Measurements from ENCODE around the gene GALNT2.

GALNT2 gene

GRCh38 chr1:230231774-230232145 lies 164.7 kb downstream of the GALNT2 start:
- no peak for DNase-seq (ENCODE audit: low read depth in 2 of 2)

- no peak for DNase-seq (ENCODE audit: low read depth in 2 of 2)
Measured at GRCh38 chr1:230232371-230232771, 165.3 kb downstream of the GALNT2 start.

- no peak for DNase-seq (ENCODE audit: low read depth in 2 of 2)
Measured at GRCh38 chr1:230233786-230234185, 166.7 kb downstream of the GALNT2 start.

GRCh38 chr1:230235876-230236275 lies 168.8 kb downstream of the GALNT2 start:
- DNase-seq (ENCODE audit: low read depth in 2 of 2) = no peak

GRCh38 chr1:230236301-230237008 lies 169.4 kb downstream of the GALNT2 start:
- DNase-seq (ENCODE audit: low read depth in 2 of 2) = no peak

- no peak for DNase-seq (ENCODE audit: low read depth in 2 of 2)
Measured at GRCh38 chr1:230237009-230237370, 170.0 kb downstream of the GALNT2 start.

GRCh38 chr1:230237805-230238204 lies 170.8 kb downstream of the GALNT2 start:
- DNase-seq (ENCODE audit: low read depth in 2 of 2) = no peak

GRCh38 chr1:230240446-230241086 lies 173.5 kb downstream of the GALNT2 start:
- DNase-seq (ENCODE audit: low read depth in 2 of 2) = no peak

- no peak for DNase-seq (ENCODE audit: low read depth in 2 of 2)
Measured at GRCh38 chr1:230242326-230242725, 175.3 kb downstream of the GALNT2 start.

GRCh38 chr1:230243146-230243545 lies 176.1 kb downstream of the GALNT2 start:
- no peak for DNase-seq (ENCODE audit: low read depth in 2 of 2)

- no peak for DNase-seq (ENCODE audit: low read depth in 2 of 2)
Measured at GRCh38 chr1:230243583-230244353, 176.7 kb downstream of the GALNT2 start.

- DNase-seq (ENCODE audit: low read depth in 2 of 2) = no peak
Measured at GRCh38 chr1:230246551-230246950, 179.5 kb downstream of the GALNT2 start.

GRCh38 chr1:230248016-230248888 lies 181.2 kb downstream of the GALNT2 start:
- DNase-seq (ENCODE audit: low read depth in 2 of 2) = no peak

GRCh38 chr1:230248889-230249270 lies 181.8 kb downstream of the GALNT2 start:
- no peak for DNase-seq (ENCODE audit: low read depth in 2 of 2)

- no peak for DNase-seq (ENCODE audit: low read depth in 2 of 2)
Measured at GRCh38 chr1:230249695-230250480, 182.8 kb downstream of the GALNT2 start.

GRCh38 chr1:230250666-230251065 lies 183.6 kb downstream of the GALNT2 start:
- no peak for DNase-seq (ENCODE audit: low read depth in 2 of 2)

- DNase-seq (ENCODE audit: low read depth in 2 of 2) = peak in 1 of 2 donors; percentile 28
Measured at GRCh38 chr1:230251644-230252191, 184.7 kb downstream of the GALNT2 start.

- no peak for DNase-seq (ENCODE audit: low read depth in 2 of 2)
Measured at GRCh38 chr1:230253150-230253549, 186.1 kb downstream of the GALNT2 start.

GRCh38 chr1:230254265-230254664 lies 187.2 kb downstream of the GALNT2 start:
- no peak for DNase-seq (ENCODE audit: low read depth in 2 of 2)

GRCh38 chr1:230255116-230255515 lies 188.1 kb downstream of the GALNT2 start:
- DNase-seq (ENCODE audit: low read depth in 2 of 2) = no peak

- no peak for DNase-seq (ENCODE audit: low read depth in 2 of 2)
Measured at GRCh38 chr1:230255991-230256390, 189.0 kb downstream of the GALNT2 start.

Data from stimulated activated CD4-positive, alpha-beta T cell treated with anti-CD3 and anti-CD28 coated beads, Interleukin-4, amount 100 ng/mL, for 48 hours (primary cell).